ENCODE data around the gene SDK1. TPM values are rescaled to one million over a fixed set of nuclear protein-coding genes. Genes with fewer than 3 reads are reported as not detected.

Gene SDK1
- total and polyA plus RNA-seq, 2 of the 8 experiments (the other 6 are each of a cell fraction or from before 2014, with no cell fraction given) = 3.3 to 7.2 TPM

- Histone ChIP-seq H3K9me3 (ENCODE audit: insufficient read depth in 2 of 2, low read depth in 1 of 2, low read length in 1 of 2) (no peaks in the 10 kb centered on the region), H3K4me1 (replicated peaks in 1 of 4; ENCODE audit: control insufficient read depth in 3 of 4, insufficient read depth in 4 of 4, low read length in 3 of 4) (no peaks in the 10 kb centered on the region), H2AFZ (ENCODE audit: low read length) (no peak overlapping the region), H2AK5ac (ENCODE audit: low read depth, low read length) (no peak overlapping the region), H3K23ac (ENCODE audit: insufficient read length) (no peak overlapping the region), H3K4ac (replicated peaks; ENCODE audit: insufficient read length, low read depth, low read length) (no peak overlapping the region), H2BK12ac (ENCODE audit: low read depth, low read length) (no peak overlapping the region), H4K91ac (replicated peaks; ENCODE audit: insufficient read length, low read length) (no peak overlapping the region), H2BK120ac (replicated peaks; ENCODE audit: low read depth, low read length) (no peak overlapping the region), H3K14ac (ENCODE audit: insufficient read length) (no peak overlapping the region), H3K23me2 (ENCODE audit: low read depth, low read length) (no peaks in the 10 kb centered on the region), H3K36me3 (ENCODE audit: control insufficient read depth in 2 of 4, insufficient read depth in 4 of 4, low read length in 3 of 4) (no peaks in the 10 kb centered on the region), H4K8ac (ENCODE audit: extremely low read depth, insufficient read depth, low read length) (no peak overlapping the region; the same call in 1 of the 2 replicates), H2BK15ac (ENCODE audit: low read length) (no peak overlapping the region), H2BK20ac (ENCODE audit: low read length) (no peak overlapping the region), H3K4me2 (ENCODE audit: insufficient read depth in 1 of 2, low read depth in 2 of 2, low read length in 2 of 2) (no peak overlapping the region), H3K9ac (replicated peaks in 1 of 4; ENCODE audit: extremely low read depth in 1 of 4, low read depth in 3 of 4, low read length in 3 of 4) (no peak overlapping the region), H3K27me3 (replicated peaks in 1 of 4; ENCODE audit: control insufficient read depth in 3 of 4, extremely low read depth in 1 of 4, insufficient read depth in 3 of 4, low read length in 3 of 4) (no peaks in the 10 kb centered on the region), H4K5ac (ENCODE audit: insufficient read length, low read depth, low read length) (no peak overlapping the region), H2BK5ac (ENCODE audit: low read depth, low read length) (no peak overlapping the region), H3K18ac (ENCODE audit: extremely low read depth, low read length) (no peak overlapping the region), H3K4me3 (ENCODE audit: extremely low read depth in 1 of 4, insufficient read depth in 2 of 4, low read depth in 3 of 4, low read length in 4 of 4) (no peak overlapping the region), H4K20me1 (replicated peaks in 1 of 2; ENCODE audit: control insufficient read depth in 1 of 2, insufficient read depth in 2 of 2, low read length in 2 of 2) (no peaks in the 10 kb centered on the region), H3K27ac (ENCODE audit: low read depth, low read length) (no peak overlapping the region), H3K56ac (replicated peaks; ENCODE audit: insufficient read length, low read depth, low read length) (no peak overlapping the region), H3K79me1 (ENCODE audit: low read depth, low read length) (no peaks in the 10 kb centered on the region), H3K79me2 (ENCODE audit: control insufficient read depth in 1 of 2, insufficient read depth in 2 of 2, low read length in 2 of 2) (no peaks in the 10 kb centered on the region)
- FAIRE-seq (no peak), DNase-seq (ENCODE audit: low read depth in 1 of 2, low spot score in 2 of 2) (no peak)
- 91% methylated on average over 6 of the region's 6 CpGs; no CpG with 5 or more reads in 1 of the 2 experiments for WGBS, 2 experiments (ENCODE audit: extremely low coverage in 1 of 2, insufficient coverage in 1 of 2, insufficient read length in 1 of 2, insufficient replicate concordance in 2 of 2, low coverage in 1 of 2, low lambda C conversion rate in 2 of 2, missing lambda C conversion rate in 1 of 2)
- TF ChIP-seq SP1 (IDR thresholded peaks at IDR 0.05; ENCODE audit: low read depth, low read length) (no peak), BCL11A (IDR thresholded peaks at IDR 0.05; ENCODE audit: low read depth in 2 of 2, low read length in 2 of 2) (no peak), USF2 (IDR thresholded peaks at IDR 0.05; ENCODE audit: low read length) (no peak), YY1 (IDR thresholded peaks at IDR 0.05; ENCODE audit: low read depth, low read length) (no peak)
- ChIA-PET POLR2A (ENCODE audit: partially characterized antibody) (interaction anchor here (0.6 kb wide), 1 partner anchor 79 kb away, joined by 3 read pairs; no protein-coding TSS in a partner anchor), CTCF (ENCODE audit: partially characterized antibody) (interaction anchor here (0.7 to 1.7 kb wide), 6 partner anchors 14 to 834 kb away, joined by 3 to 14 read pairs (median 4); no protein-coding TSS in a partner anchor)
These were observed 954.3 kb downstream of the SDK1 start for GRCh38 chr7:4255336-4255735.
